HepG2 (cell line): ENCODE measurements around the gene CPSF7. TPM values are rescaled to one million over a fixed set of nuclear protein-coding genes. Genes with fewer than 3 reads are reported as not detected.

ENCODE experiments used
- BCL3 ChIP-seq: sonication (generic); formaldehyde crosslinking; IDR thresholded peaks from 2 replicates; pipeline ENCODE4 v1.5.1; 2020; ENCODE audit warnings: mild to moderate bottlenecking, missing genetic modification reagents, moderate library complexity
- BHLHE40 ChIP-seq: IDR thresholded peaks from 2 replicates; pipeline ENCODE4 v1.6.1; 2011; ENCODE audit warnings: low read length, improper control_type of control experiment
- BORCS8-MEF2B ChIP-seq: sonication (generic); formaldehyde crosslinking; IDR thresholded peaks from 2 replicates; pipeline ENCODE4 v1.8.0; 2022; ENCODE audit warnings: mild to moderate bottlenecking, missing genetic modification reagents
- ERF ChIP-seq: IDR thresholded peaks from 2 replicates; pipeline ENCODE4 v1.6.1; 2018; ENCODE audit warnings: missing biosample characterization, missing genetic modification reagents
- KLF15 ChIP-seq: sonication (generic); formaldehyde crosslinking; IDR thresholded peaks from 2 replicates; pipeline ENCODE4 v1.8.1; 2023; ENCODE audit warnings: borderline replicate concordance, mild to moderate bottlenecking, inconsistent platforms, missing genetic modification reagents, mixed read lengths
- MED1 ChIP-seq: sonication (generic); formaldehyde crosslinking; IDR thresholded peaks from 2 replicates; pipeline ENCODE4 v1.4.0; 2020; ENCODE audit warnings: missing genetic modification reagents
- MYC ChIP-seq: sonication (generic); formaldehyde crosslinking; IDR thresholded peaks from 2 replicates; pipeline ENCODE4 v1.9.0; 2021; ENCODE audit warnings: missing genetic modification reagents, borderline replicate concordance
- PHF8 ChIP-seq: sonication (generic); formaldehyde crosslinking; IDR thresholded peaks from 2 replicates; pipeline ENCODE4 v1.5.0; 2020; ENCODE audit warnings: missing genetic modification reagents
- POLR2AphosphoS5 ChIP-seq: IDR thresholded peaks from 2 replicates; pipeline ENCODE4 v1.6.1; 2012; ENCODE audit warnings: low read depth, low read length
- REL ChIP-seq: sonication (generic); formaldehyde crosslinking; conservative IDR thresholded peaks from 2 replicates; pipeline ENCODE4 v1.8.0; 2022; ENCODE audit warnings: mild to moderate bottlenecking, missing genetic modification reagents, moderate library complexity
- RXRB ChIP-seq: IDR thresholded peaks from 2 replicates; pipeline ENCODE4 v1.6.1; 2016; ENCODE audit warnings: borderline replicate concordance, missing genetic modification reagents, missing compliant biosample characterization
- SAP130 ChIP-seq: IDR thresholded peaks from 2 replicates; pipeline ENCODE4 v1.6.1; 2016; ENCODE audit warnings: low read depth
- SKI ChIP-seq: fragments of 450-650 bp; IDR thresholded peaks from one replicate; pipeline ENCODE4 v1.6.1; 2018; ENCODE audit warnings: mild to moderate bottlenecking; ENCODE audit not compliant: partially characterized antibody
- SKIL ChIP-seq: sonication (generic); formaldehyde crosslinking; IDR thresholded peaks from 2 replicates; pipeline ENCODE4 v1.8.0; 2022; ENCODE audit warnings: missing genetic modification reagents, mild to moderate bottlenecking, moderate library complexity, borderline replicate concordance
- SRSF1 ChIP-seq: fragments of 200-400 bp; formaldehyde crosslinking; optimal IDR thresholded peaks from 2 replicates; pipeline ENCODE3; 2017; ENCODE audit warnings: mild to moderate bottlenecking, low read depth, low read length, moderate library complexity
- TFDP2 ChIP-seq: sonication (generic); formaldehyde crosslinking; IDR thresholded peaks from 2 replicates; pipeline ENCODE4 v1.4.0; 2020; ENCODE audit warnings: missing genetic modification reagents
- THAP11 ChIP-seq: IDR thresholded peaks from 2 replicates; pipeline ENCODE4 v1.6.1; 2016; ENCODE audit warnings: missing biosample characterization, missing genetic modification reagents
- THRA ChIP-seq: sonication (generic); formaldehyde crosslinking; IDR thresholded peaks from 2 replicates; pipeline ENCODE4 v1.4.0; 2020; ENCODE audit warnings: missing genetic modification reagents, borderline replicate concordance
- ZFP37 ChIP-seq: sonication (generic); formaldehyde crosslinking; IDR thresholded peaks from 2 replicates; pipeline ENCODE4 v1.4.0; 2020; ENCODE audit warnings: missing genetic modification reagents, borderline replicate concordance
- ZNF430 ChIP-seq: sonication (generic); formaldehyde crosslinking; IDR thresholded peaks from 2 replicates; pipeline ENCODE4 v1.9.0; 2021; ENCODE audit warnings: mild to moderate bottlenecking, missing genetic modification reagents
- ZNF468 ChIP-seq: sonication (generic); formaldehyde crosslinking; IDR thresholded peaks from 2 replicates; pipeline ENCODE4 v1.8.0; 2022; ENCODE audit warnings: mild to moderate bottlenecking, moderate library complexity, missing genetic modification reagents
- ZNF510 ChIP-seq: sonication (generic); formaldehyde crosslinking; IDR thresholded peaks from 2 replicates; pipeline ENCODE4 v1.4.0; 2020; ENCODE audit warnings: low read depth, mild to moderate bottlenecking, missing genetic modification reagents
- ZNF75D ChIP-seq: sonication (generic); formaldehyde crosslinking; IDR thresholded peaks from 2 replicates; pipeline ENCODE4 v1.8.1; 2023; ENCODE audit warnings: missing genetic modification reagents, mild to moderate bottlenecking, borderline replicate concordance
- ZNF766 ChIP-seq: sonication (generic); formaldehyde crosslinking; IDR thresholded peaks from 2 replicates; pipeline ENCODE4 v1.5.0; 2020; ENCODE audit warnings: missing genetic modification reagents, borderline replicate concordance
- polyA plus RNA-seq, 8 experiments: library from polyadenylated mRNA; depleted of rRNA in 3 of 8; stranded (reverse) in 7 of 8; unstranded in 1 of 8; fragments of >200 nt; fragmentation: Illumina TruSeq in 4 of 8; extraction: Trizol in 4 of 8; gene quantifications; 2 replicates each; pipeline versions ENCODE4 v1.2.1 to v1.2.3, GENCODE V29; 2011 to 2016; ENCODE audit warnings: low read depth in 4 of 8, missing spikeins in 1 of 8, mixed read lengths in 1 of 8; ENCODE audit not compliant: insufficient read depth in 1 of 8
- total RNA-seq, 5 experiments: library from RNA; depleted of rRNA; stranded (reverse); fragments of >200 nt; fragmentation: Illumina TruSeq; extraction: Trizol; gene quantifications; 2 replicates each; pipeline ENCODE4 v1.2.3, GENCODE V29; 2016; ENCODE audit warnings: low read depth in 1 of 5

Gene CPSF7
- total and polyA plus RNA-seq, 2 of the 13 experiments (the other 11 are each of a cell fraction or from before 2014, with no cell fraction given): 34.1 to 36.8 TPM

- TF ChIP-seq SAP130 (CRISPR knock-in tag) (peak; percentile 91), MYC (CRISPR knock-in tag) (peak; percentile 75), ZFP37 (CRISPR knock-in tag) (no peak), ZNF75D (CRISPR knock-in tag) (0 out of 2 replicates have a peak, but pooled peaks have one; percentile 80), BORCS8-MEF2B (peak; percentile 76; the same call in 1 of the 2 replicates), ZNF766 (CRISPR knock-in tag) (no peak; the same call in 1 of the 2 replicates), ZNF430 (CRISPR knock-in tag) (peak; percentile 72), KLF15 (no peak), ZNF468 (CRISPR knock-in tag) (no peak; the same call in 1 of the 2 replicates), ERF (CRISPR knock-in tag) (peak; percentile 79; the same call in 1 of the 2 replicates), SKIL (CRISPR knock-in tag) (peak; percentile 13; the same call in 1 of the 2 replicates), THAP11 (CRISPR knock-in tag) (peak; percentile 93), THRA (no peak), REL (CRISPR knock-in tag) (peak; percentile 94), PHF8 (CRISPR knock-in tag) (peak; percentile 94), BHLHE40 (no peak), SRSF1 (peak; percentile 66), TFDP2 (CRISPR knock-in tag) (peak; percentile 87), POLR2AphosphoS5 (peak; percentile 91), SKI (no peak), BCL3 (CRISPR knock-in tag) (peak; percentile 94; the same call in 1 of the 2 replicates), RXRB (CRISPR knock-in tag) (no peak; the same call in 1 of the 2 replicates), ZNF510 (CRISPR knock-in tag) (no peak), MED1 (CRISPR knock-in tag) (peak; percentile 62; the same call in 1 of the 2 replicates)
Measured at GRCh38 chr11:61429691-61430582, at the start of gene CPSF7, which contains the start of gene SDHAF2 (continued).
